ENCODE measurements around the gene SIRT1.

- TF ChIP-seq GATA2 (IDR thresholded peaks at IDR 0.05; ENCODE audit: low read depth, low read length), result no peak
- no peak for TF ChIP-seq GATA3 (IDR thresholded peaks at IDR 0.05; ENCODE audit: low read depth, low read length)
Measured at GRCh38 chr10:67883710-67884312, 645 bp upstream of the SIRT1 start.
